ENCODE measurements around the gene PARD3.

Gene PARD3

GRCh38 chr10:34824870-34825269, 9.8 kb upstream of the PARD3 start:
- DNase-seq (ENCODE audit: low read depth): no peak

GRCh38 chr10:34821587-34822585, 6.8 kb upstream of the PARD3 start:
- DNase-seq (ENCODE audit: low read depth): no peak

- no peak for DNase-seq (ENCODE audit: low read depth)
Observed at GRCh38 chr10:34817586-34817985, 2.5 kb upstream of the PARD3 start.

- DNase-seq (ENCODE audit: low read depth): no peak
Observed at GRCh38 chr10:34817054-34817453, 2.0 kb upstream of the PARD3 start.

GRCh38 chr10:34816501-34817002, 1.5 kb upstream of the PARD3 start:
- no peak for DNase-seq (ENCODE audit: low read depth)

- no peak for DNase-seq (ENCODE audit: low read depth)
Observed at GRCh38 chr10:34816085-34816496, 995 bp upstream of the PARD3 start.

- DNase-seq (ENCODE audit: low read depth): no peak
Observed at GRCh38 chr10:34814913-34815184, 247 bp downstream of the PARD3 start.

GRCh38 chr10:34814223-34814912, 728 bp downstream of the PARD3 start:
- no peak for DNase-seq (ENCODE audit: low read depth)

GRCh38 chr10:34813626-34814222, 1.4 kb downstream of the PARD3 start:
- no peak for DNase-seq (ENCODE audit: low read depth)

- no peak for DNase-seq (ENCODE audit: low read depth)
Observed at GRCh38 chr10:34812771-34813170, 2.3 kb downstream of the PARD3 start.

- no peak for DNase-seq (ENCODE audit: low read depth)
Observed at GRCh38 chr10:34811968-34812514, 3.1 kb downstream of the PARD3 start.

- no peak for DNase-seq (ENCODE audit: low read depth)
Observed at GRCh38 chr10:34811126-34811967, 3.7 kb downstream of the PARD3 start.

- no peak for DNase-seq (ENCODE audit: low read depth)
Observed at GRCh38 chr10:34809796-34810195, 5.3 kb downstream of the PARD3 start.

GRCh38 chr10:34808801-34809745, 6.0 kb downstream of the PARD3 start:
- no peak for DNase-seq (ENCODE audit: low read depth)

- no peak for DNase-seq (ENCODE audit: low read depth)
Observed at GRCh38 chr10:34808336-34808735, 6.8 kb downstream of the PARD3 start.

GRCh38 chr10:34804306-34804705, 10.8 kb downstream of the PARD3 start:
- no peak for DNase-seq (ENCODE audit: low read depth)

GRCh38 chr10:34802692-34803091, 12.4 kb downstream of the PARD3 start:
- DNase-seq (ENCODE audit: low read depth): no peak

- DNase-seq (ENCODE audit: low read depth): no peak
Observed at GRCh38 chr10:34801097-34801733, 13.9 kb downstream of the PARD3 start.

- no peak for DNase-seq (ENCODE audit: low read depth)
Observed at GRCh38 chr10:34800624-34801023, 14.5 kb downstream of the PARD3 start.

GRCh38 chr10:34798654-34799053, 16.4 kb downstream of the PARD3 start:
- no peak for DNase-seq (ENCODE audit: low read depth)

All from activated T-helper 9 cell treated with anti-CD3 and anti-CD28 coated beads, Interleukin-2, amount 50 U/mL, for 16 hours (primary cell).